Cardiac fibroblast (primary cell): Measurements from ENCODE around the gene BCAN.

Source experiments
- DNase-seq, 2 donors: peaks; one replicate each; pipeline versions ENCODE4 v3.0.0 to v3.0.0-alpha.2; 2010; ENCODE audit warnings: low read depth in 2 of 2
- H3K4me3 ChIP-seq, 2 donors: replicated peaks in 1 of 2; 1 replicate in 1 of 2; 2 replicates in 1 of 2; pipeline ENCODE4 v1.5.1; 2011; ENCODE audit warnings: low read depth in 2 of 2, low read length in 2 of 2, mild to moderate bottlenecking in 2 of 2, moderate library complexity in 1 of 2
- TF ChIP-seq, protein P1 (sequence below): IDR thresholded peaks from one replicate; pipeline ENCODE4 v1.5.1; 2011; ENCODE audit warnings: low read depth, mild to moderate bottlenecking, low read length, inconsistent platforms

BCAN gene

DNA sequence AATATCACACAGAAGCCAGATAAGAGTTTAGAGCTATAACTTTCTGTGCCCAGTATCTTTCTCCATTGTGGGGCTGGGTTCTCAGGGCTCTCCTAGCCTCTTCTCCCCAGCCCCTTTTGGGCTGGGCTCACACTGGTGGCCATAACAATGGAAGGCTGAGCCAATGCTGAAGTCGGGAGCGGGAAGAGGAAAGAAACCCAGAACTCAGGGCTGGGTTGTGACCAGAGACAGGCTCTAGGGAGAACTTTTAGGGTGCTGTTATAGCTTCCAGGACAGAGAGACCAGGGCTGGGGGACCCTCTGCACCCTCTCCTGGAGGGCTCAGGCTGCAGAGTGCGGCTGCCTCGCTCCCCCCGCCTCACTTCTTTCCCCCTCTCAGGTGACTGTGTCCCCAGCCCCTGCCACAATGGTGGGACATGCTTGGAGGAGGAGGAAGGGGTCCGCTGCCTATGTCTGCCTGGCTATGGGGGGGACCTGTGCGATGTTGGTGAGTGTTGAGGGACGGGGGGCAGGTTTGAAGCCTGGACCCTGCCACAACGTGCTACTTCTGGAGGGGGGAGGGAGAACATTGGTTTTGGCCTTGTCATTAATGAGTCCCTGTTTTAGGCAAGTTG, 14.1 kb downstream of the BCAN start:
- TF ChIP-seq, protein P1, sequence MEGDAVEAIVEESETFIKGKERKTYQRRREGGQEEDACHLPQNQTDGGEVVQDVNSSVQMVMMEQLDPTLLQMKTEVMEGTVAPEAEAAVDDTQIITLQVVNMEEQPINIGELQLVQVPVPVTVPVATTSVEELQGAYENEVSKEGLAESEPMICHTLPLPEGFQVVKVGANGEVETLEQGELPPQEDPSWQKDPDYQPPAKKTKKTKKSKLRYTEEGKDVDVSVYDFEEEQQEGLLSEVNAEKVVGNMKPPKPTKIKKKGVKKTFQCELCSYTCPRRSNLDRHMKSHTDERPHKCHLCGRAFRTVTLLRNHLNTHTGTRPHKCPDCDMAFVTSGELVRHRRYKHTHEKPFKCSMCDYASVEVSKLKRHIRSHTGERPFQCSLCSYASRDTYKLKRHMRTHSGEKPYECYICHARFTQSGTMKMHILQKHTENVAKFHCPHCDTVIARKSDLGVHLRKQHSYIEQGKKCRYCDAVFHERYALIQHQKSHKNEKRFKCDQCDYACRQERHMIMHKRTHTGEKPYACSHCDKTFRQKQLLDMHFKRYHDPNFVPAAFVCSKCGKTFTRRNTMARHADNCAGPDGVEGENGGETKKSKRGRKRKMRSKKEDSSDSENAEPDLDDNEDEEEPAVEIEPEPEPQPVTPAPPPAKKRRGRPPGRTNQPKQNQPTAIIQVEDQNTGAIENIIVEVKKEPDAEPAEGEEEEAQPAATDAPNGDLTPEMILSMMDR = no peak
- no peak overlapping the region for H3K4me3 ChIP-seq
- no peak for DNase-seq

DNA sequence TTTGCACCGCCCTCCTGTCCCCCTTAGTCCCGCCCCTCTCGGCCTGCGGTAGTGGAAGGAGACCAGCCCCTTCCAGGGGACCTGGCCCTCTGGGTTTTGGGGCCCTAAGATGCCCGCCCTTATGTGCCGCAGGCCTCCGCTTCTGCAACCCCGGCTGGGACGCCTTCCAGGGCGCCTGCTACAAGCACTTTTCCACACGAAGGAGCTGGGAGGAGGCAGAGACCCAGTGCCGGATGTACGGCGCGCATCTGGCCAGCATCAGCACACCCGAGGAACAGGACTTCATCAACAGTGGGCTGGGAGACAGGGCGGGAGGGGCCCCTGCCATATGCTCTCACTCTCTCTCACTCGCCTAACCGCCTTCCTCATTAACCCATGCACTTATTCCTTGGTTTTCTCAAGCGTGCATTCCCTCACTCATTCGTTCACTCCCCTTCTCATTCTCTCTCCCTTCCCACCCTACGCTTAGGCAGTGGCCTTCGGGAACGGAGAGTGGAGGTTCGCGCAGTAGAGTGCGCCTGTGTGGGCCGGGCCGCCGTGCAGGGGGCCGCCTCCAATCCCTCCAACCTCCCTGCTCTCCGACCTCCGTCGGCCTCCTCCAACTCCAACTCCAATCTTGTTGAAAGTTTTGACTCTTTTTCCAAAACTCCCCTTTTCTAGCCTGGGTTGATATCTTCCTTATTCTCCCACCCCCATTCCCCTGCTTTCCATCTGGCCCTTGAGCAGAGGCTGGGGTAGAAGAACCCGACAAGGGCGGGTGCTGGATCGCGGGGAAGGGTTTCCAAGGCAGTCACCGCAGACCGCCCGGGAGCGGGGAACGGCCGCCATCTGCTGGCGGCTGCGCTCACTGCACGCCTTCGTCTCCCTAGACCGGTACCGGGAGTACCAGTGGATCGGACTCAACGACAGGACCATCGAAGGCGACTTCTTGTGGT, 15.2 kb downstream of the BCAN start:
- peak overlapping the region in 1 of 2 donors; percentile 5 for H3K4me3 ChIP-seq
- DNase-seq = peak; percentile 63 to 64
- TF ChIP-seq, protein P1 = peak; percentile 99

DNA sequence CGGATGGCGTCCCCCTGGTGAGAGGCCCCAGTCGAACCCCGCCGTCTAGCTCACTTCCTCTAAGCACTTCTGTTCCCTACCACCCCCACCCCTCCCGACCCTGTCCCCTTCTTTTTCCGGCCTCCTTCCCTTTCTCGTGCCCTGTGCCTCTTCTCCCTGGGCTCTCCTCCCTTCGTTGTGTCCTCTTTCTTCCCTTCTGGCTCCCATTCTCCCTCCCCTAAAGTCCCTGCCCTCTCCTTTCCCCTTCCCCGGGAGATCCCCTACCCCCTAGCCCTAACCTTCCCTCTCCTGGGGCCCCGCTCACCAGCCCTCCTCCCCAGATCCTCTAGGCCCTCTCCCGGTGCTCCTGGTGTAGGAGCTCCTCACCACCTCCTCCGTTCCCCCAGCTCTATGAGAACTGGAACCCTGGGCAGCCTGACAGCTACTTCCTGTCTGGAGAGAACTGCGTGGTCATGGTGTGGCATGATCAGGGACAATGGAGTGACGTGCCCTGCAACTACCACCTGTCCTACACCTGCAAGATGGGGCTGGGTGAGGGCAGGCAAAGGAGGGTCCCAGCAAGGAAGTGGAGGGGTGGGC, 15.9 kb downstream of the BCAN start:
- TF ChIP-seq, protein P1 = no peak
- no peak for DNase-seq
- H3K4me3 ChIP-seq = no peak overlapping the region

DNA sequence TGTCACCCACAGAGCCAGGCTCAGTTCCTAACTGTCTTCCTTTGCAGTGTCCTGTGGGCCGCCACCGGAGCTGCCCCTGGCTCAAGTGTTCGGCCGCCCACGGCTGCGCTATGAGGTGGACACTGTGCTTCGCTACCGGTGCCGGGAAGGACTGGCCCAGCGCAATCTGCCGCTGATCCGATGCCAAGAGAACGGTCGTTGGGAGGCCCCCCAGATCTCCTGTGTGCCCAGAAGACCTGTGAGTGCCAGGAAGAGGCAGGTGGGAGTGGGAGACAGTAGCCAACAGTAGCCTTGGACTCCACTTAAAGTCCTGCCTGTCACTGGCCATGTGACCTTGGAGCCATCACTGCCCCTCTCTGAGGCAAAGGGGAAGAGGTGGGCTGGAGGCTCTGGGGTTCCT, 16.6 kb downstream of the BCAN start:
- TF ChIP-seq, protein P1 = no peak
- H3K4me3 ChIP-seq = no peak overlapping the region
- DNase-seq = no peak

DNA sequence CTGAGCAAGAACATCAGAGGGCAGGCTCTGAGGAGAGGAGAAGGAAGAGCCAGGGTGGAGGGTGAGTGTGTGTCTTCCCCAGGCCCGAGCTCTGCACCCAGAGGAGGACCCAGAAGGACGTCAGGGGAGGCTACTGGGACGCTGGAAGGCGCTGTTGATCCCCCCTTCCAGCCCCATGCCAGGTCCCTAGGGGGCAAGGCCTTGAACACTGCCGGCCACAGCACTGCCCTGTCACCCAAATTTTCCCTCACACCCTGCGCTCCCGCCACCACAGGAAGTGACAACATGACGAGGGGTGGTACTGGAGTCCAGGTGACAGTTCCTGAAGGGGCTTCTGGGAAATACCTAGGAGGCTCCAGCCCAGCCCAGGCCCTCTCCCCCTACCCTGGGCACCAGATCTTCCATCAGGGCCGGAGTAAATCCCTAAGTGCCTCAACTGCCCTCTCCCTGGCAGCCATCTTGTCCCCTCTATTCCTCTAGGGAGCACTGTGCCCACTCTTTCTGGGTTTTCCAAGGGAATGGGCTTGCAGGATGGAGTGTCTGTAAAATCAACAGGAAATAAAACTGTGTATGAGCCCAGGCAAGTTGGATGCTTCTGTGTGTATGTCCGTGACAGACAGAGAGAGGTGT, 17.1 kb downstream of the BCAN start:
- no peak for DNase-seq

DNA sequence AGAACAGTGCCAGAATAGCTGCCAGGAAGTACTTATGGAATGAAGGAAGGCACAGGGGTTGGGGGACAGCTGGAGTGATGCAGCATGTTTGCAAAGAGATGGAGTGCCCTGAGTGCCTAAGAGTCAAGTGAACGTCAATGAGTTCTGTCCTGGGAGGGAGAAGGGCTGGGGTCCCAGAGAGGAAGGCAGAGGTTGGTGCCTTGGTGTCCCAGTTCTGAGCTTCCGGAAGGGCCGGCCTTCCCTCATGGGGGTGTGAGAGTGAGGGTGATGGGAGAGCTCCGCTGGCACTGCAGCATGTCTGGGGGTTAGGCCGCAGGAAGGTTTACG, 17.7 kb downstream of the BCAN start:
- no peak for DNase-seq
- H3K4me3 ChIP-seq = no peak overlapping the region
- TF ChIP-seq, protein P1 = no peak

More for the DNA sequence above, 17.1 kb downstream of the BCAN start:
- no peak overlapping the region for H3K4me3 ChIP-seq
- TF ChIP-seq, protein P1 = no peak
